GM18520 (cell line): Measurements from ENCODE around the gene SPEM3.

Experiments
- ATAC-seq: cut with Tn5 transposase; IDR thresholded peaks from one replicate; pipeline ENCODE4 v1.9.1; 2021; ENCODE audit not compliant: unreplicated experiment

The SPEM3 gene

DNA sequence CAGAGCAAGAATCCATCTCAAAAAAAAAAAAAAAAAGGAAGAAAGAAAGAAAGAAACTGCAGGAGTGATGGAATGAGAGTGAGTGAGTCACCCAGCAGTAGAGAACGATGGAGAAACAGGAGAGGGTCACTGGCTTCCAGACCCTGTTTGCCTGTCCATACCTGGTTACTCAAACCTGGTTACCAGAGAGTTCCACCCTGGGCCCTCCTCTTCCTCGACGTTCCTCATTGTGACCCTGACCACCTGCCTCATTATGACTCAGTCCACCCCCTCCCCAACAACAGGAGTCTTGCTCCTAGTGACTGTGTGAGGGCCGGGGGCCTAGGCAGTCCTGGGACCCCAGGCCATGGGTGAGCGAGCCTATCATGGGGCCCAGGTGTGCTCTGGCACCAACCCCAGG is at the start of gene SPEM3:
Gene SPEM3 (plus strand): TSS at position 301 of the 400 bp plus-strand sequence. CDS start 46 bp downstream, at position 347.
- no peak for ATAC-seq

DNA sequence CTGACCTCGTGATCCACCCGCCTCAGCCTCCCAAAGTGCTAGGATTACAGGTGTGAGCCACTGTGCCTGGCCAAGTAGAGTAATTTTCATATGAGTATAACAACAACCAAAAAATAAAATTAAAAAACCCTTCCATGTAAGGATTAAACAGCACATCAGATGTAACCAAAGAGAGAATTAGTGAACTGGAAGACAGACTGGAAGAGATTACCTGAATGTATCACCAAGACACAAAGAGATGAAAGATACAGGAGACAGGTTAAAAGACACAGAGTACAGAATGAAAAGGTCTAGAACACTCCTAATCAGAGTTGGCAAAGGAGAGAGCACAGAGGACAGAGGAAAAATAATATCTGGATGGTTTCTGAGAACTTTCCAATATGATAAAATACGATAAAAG is 49.5 kb upstream of the SPEM3 start:
- no peak for ATAC-seq

DNA sequence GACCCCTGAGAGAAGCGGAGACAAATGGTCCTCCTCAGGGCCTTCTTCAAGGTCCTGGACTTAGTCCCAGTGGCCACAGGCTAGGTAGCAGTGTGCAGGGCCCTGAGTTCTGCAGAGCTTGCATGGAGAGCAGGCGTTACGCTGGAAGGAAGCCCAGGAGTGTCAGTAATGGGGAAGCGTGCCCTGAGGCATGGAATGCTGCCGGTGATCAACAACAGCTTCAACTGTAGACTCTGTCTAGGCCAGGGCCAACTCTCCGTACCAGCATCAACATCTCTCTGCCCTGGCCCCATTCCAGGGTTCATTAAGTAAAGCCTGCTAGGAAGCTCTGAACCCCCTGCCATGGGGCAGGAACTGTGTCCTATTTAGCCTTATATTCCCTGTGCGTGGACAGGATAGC is 48.3 kb upstream of the SPEM3 start:
- ATAC-seq: no peak

DNA sequence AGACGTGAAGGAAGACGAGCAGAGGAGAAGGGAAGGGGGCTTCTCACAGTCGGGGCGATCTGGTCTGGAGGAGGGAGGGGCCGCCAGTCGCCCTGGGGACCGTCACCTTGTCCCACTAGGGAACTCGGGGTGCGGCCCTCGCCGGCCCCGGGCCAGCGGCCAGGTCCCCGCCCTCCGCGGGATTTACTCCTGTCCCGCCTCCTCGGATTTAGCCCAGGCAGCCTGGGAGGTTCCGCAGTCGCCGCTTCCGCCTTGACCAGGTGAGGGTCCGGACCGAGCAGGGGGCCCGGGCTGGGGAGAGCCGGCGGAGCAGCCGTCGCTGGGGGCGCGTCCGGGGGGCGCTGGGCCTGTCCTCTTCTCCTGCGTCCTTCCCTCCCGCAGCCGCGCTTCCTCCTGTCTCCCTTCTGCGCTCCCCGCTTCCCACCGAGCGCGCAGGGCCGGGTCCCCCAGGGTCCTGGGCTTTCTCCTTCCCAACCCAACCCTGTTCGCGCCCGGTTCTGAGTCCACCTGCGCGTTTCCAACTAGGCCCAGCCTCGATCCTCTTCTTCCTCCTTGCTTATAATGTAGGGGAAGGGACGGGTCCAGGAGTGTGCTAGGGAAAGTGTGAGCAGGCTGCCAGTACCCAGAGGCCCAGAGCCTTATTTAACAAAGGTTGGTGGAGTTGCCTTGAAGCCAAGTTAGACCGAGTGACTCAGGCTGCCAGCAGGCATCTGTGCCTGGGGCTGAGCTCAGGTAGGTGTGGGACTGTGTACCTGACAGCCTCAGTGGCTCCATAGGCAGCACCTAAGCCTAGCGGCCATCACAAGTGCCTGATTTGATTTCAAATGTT is 47.6 kb upstream of the SPEM3 start, which contains the start of gene TNK1:
Gene TNK1 (plus strand): TSS at position 235 of the 829 bp plus-strand sequence. CDS start 1,838 bp downstream, outside the sequence.
- no peak for ATAC-seq

DNA sequence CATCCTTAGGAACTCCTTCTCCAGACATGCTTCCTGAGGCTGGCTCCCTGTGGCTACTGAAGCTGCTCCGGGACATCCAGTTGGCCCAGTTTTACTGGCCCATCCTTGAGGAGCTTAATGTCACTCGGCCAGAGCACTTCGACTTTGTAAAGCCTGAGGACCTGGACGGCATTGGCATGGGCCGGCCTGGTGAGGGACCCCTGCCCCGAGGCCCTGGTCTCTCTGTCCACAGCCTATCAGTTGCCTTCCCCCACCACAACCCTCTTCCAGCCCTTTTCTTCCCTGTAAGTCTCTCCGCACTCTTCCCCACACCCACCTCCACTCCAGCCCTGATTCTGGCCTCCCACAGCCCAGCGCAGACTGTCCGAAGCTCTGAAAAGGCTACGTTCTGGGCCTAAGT is 45.8 kb upstream of the SPEM3 start:
- no peak for ATAC-seq

DNA sequence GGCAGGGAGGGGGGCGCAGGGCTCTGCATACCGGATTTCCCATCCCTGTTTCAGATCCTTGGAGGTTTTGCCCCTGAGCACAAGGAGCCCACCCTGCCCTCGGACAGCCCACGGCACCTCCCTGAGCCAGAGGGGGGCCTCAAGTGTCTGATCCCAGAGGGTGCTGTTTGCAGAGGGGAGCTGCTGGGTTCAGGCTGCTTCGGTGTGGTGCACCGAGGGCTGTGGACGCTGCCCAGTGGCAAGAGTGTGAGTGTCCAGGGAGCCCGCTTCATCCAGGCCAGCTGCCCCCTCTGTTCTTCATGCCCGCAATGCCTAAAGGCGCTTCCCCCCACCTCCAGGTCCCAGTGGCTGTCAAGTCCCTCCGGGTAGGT is 45.3 kb upstream of the SPEM3 start:
- ATAC-seq: no peak

DNA sequence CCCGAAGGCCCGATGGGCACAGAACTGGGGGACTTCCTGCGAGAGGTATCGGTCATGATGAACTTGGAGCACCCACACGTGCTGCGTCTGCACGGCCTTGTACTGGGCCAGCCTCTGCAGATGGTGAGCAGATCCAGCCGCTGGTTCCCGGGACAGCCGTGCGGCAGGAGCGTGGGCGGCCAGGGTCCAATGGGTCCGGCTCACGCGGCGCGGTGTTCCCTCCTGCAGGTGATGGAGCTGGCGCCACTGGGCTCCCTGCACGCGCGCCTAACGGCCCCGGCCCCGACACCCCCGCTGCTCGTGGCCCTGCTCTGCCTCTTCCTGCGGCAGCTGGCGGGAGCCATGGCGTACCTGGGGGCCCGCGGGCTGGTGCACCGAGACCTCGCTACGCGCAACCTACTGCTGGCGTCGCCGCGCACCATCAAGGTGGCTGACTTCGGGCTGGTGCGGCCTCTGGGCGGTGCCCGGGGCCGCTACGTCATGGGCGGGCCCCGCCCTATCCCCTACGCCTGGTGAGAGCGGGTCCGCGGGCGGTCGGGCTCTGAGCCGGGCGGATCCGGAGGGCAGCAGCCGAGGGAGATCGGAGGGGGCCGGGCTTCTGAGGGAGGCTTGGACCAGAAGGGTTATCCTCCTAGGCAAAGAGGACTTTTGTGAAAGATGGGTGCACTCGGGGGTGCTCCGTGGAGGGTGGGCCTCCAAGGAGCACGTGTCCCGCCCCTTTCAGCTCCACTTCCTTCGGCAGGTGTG is 44.7 kb upstream of the SPEM3 start:
- ATAC-seq: peak; percentile 55

DNA sequence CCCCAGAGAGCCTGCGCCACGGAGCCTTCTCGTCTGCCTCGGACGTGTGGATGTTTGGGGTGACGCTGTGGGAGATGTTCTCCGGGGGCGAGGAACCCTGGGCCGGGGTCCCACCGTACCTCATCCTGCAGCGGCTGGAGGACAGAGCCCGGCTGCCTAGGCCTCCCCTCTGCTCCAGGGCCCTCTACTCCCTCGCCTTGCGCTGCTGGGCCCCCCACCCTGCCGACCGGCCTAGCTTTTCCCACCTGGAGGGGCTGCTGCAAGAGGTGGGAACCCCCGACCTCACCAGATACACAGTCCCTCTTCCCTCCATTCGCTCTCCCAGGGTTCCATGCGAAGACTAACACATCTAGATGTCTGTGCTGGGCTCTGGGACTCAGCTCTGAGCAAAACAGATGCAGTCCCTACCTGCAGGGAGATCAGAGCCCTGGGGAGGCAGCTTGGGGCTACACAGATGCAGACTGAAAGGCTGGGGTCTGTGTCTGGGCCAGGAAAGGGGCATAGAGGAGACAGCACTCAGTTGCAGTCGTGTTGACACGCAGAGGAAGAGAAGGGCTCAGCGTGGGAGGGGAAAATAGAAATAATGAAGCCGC is 44.1 kb upstream of the SPEM3 start:
- no peak for ATAC-seq

DNA sequence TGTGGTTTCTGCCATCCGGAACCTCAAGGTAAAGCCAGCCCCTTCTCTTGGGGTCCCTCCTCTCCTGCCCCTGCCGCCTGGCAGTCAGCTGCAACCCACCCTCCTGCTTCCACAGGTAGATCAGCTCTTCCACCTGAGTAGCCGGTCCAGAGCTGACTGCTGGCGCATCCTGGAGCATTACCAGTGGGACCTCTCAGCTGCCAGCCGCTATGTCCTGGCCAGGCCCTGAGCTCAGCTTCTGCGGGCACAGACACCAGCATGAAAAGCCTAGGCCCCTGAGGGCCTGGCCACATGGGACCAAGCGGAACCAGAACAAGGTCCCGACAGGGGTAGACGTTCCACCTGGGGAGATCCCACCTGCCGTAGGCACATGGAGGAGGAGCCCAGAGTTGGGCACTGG is 39.8 kb upstream of the SPEM3 start:
- ATAC-seq: no peak

DNA sequence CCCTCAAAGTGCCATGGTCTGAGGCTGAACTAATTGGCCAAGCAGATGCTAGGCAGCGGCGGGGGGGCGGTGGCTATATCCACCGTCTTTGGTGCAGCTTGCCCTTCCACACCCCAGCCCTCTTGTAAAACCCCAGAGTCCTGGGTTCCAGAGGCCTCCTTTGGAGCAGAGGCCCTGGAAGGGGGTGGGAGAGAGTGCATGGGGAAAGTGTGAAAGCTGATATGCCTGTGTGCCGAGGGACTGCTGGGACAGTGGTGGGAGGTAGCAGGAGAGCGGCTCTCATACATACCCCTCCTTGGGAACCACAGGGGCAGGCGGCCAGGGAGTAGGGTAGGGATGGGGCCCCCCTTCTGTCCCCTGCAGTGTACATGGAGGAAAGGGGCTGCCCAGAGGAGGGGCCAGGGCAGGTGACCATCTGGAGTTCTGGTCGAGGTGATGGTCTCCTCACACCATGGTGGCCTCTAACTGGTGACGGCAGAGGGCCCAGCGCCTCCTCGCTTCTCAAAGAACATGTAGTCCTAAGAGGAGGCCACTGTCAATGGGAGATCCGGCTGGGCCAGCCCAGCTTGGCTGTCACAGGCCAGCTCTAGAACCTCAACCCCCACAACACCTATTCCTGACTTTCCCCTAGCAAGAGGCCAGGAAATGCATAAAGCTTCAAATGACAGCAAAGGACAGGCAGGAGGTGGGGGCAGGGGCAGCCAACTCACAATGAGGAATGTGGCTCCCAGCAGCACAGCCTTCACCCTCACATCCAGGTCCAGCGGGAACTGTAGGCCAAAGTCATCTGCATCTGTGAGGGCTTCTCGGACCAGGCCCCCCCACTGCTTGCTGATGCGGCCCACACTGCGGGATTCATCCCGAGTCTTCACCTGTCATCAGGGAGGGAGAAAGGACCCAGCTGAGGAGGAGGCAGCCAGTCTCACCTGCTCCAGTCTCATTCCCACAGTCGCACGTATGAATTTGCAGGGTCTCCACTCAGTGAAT is 38.4 kb upstream of the SPEM3 start:
- ATAC-seq: no peak

DNA sequence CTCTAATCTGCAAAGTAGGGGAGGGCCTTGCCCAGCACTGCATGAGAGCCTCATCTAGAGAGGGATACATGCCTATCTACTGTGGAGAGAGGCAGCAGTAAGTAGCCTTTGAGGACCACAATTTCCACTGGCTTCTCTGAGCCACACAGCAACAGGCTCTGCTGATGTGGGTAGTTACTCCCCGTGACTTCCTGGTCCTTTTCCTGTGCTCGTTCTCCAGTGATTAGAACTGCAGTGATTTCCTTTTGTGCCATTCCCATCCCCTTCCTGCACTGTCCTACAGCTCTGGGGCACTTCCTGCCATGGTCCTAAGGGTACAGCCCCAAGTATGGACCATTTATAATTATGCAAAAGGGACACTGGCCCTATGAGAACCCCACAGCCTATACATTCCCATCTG is 37.4 kb upstream of the SPEM3 start:
- ATAC-seq: no peak

DNA sequence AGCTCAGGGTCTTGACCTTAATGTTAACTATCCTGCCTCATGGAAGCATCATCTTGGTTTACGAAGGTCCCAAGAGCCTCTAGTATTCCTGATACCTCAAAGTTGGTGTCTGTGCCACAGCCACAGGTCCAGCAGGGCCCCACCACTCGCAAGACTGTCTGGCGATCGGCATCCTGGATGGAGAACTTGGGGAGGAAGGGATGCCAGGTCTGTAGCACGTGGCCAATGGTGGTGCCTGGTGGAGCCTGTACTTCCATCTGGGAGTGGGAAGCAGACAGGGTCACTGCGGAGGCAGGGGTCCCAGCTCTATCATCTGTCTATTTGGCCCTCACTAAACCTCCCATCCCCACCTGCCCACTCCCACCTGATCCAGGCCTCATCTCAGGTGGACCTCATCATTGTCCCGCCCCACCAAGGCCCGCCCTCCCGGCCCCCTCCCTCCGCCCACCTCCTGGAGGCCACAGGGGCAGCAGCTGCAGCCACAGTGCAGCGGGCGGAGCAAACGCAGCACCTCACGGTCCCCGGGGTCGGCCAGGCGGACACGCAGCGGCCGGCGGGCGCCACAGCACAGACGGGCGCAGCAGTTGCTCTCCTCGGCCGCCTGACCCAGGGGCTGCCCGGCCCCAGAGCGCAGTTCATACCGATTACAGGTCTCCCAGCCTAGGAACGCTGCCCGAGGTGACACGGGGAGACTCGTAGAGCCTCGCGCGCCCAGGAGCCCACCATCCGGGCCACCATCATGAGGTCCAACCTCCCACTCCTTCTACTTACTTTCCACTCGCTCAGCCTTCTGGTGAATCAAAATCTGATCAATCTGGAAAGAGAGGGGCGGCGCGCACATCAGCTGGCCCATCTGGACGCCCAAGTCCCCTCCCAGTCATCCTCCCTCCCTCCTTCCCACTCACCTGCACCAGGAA is 35.7 kb upstream of the SPEM3 start:
- no peak for ATAC-seq

DNA sequence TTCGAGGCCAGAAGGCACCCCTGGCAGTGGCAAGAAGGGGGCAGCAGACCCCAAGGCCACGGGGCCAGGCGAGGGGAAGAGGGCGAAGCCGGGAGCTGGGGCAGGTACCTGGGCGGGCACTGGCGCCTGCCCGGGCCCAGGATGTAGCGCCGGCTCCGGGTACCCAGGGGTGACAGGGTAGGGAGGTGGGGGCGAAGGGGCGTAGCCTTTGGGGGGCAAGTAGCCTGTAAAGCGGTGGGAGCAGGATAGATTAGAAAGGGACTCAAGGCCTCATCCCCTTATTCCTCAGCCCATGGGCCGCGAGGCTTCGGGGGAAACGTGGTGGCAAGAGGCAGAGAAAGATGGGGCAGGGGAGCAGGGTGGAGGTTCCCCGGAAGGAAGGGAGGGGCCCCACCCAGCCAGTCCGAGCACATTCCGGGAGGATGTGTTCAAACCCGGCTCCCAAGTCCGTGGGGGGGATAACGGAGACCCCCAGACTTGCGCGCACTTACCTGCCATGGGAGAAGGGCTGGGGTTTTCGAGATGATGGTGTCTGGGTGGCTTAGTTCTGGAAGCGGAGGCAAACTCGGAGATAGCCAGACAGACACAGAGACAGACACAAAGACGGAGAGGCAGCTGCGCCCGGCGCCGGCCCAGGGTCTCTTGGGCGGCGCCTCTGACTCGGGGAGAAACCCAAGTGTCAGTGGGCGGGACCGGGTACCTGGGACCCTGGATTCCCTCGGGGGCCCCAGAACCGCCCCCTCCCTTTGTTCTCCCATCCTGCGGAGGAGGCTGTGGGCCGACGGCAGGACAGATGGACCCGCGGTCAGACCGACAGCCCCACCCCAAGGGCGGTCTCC is 34.8 kb upstream of the SPEM3 start:
- ATAC-seq: peak; percentile 13

DNA sequence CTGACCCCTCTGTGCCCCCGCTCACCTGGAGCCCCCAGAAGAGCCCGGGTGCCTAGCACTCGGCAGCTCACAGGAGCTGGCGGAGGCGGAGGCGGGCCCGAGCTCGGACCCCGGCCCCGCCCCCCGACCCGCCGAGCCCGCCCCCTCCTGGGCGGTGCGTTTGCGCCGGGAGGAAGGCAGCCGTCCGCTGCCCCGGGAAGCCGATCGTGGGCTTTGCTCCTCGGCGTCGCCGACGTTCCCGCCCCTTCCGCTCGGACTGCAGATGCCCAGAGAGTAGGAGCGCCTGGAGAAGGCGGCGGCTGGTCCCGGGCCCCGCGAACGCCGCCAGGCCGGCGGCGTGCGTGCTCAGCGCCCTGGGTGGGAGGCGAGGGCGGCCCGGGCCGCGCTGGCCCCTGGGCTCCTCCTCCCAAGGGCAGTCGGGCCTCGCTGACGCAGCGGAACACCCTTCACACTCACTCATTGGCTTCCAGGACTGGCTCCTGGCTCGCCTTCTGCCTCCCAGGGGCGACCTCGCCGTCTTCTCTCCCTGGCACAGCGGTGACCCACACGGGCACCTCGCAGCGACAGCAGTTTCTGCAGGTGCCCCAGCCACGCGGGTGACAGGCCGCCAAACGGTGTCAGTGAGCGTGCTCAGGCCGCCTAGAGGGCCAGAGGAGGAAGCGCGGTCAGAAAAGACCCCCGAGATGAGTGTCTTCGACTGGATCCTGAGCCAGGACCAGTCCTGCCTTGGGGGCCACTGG is 34.0 kb upstream of the SPEM3 start, which contains the start of gene PLSCR3:
Gene PLSCR3 (minus strand): TSS at position 74 of the 740 bp plus-strand sequence. CDS start 415 bp downstream, outside the sequence.
- ATAC-seq: peak; percentile 79

DNA sequence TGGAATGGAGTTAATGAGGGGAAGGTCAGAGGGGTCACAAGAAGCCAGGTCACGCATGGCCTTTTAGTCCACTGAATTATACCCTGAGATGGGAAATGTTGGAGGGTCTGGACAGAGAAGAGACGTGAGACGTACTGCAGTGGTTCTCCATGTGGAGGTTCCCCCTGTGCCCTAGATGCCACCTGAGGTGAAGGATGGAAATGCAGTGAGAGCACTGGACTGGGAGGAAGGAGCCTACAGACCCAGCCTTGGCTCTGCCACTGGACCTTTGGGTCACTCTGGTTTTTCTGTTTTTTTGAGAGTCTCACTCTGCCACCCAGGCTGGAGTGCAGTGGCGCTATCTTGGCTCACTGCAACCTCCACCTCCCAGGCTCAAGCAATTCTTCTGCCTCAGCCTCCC is 32.5 kb upstream of the SPEM3 start:
- ATAC-seq: no peak

DNA sequence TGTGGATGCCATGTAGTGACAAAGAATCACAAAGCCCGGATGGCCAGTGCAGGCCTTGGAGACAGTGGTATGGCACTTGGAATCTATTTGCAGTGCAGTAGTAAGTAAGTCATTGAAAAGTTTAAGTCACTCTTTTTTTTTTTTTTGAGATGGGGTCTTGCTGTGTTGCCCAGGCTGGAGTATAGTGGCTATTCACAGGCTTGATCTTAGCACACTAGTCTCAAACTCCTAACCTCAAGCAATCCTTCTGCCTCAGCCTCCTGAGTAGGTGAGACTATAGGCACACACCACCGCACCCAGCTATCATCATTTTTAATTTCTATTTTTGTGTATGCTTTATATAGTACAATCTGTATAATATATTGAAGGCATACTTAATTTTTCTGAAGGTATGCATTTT is 30.0 kb upstream of the SPEM3 start:
- no peak for ATAC-seq

DNA sequence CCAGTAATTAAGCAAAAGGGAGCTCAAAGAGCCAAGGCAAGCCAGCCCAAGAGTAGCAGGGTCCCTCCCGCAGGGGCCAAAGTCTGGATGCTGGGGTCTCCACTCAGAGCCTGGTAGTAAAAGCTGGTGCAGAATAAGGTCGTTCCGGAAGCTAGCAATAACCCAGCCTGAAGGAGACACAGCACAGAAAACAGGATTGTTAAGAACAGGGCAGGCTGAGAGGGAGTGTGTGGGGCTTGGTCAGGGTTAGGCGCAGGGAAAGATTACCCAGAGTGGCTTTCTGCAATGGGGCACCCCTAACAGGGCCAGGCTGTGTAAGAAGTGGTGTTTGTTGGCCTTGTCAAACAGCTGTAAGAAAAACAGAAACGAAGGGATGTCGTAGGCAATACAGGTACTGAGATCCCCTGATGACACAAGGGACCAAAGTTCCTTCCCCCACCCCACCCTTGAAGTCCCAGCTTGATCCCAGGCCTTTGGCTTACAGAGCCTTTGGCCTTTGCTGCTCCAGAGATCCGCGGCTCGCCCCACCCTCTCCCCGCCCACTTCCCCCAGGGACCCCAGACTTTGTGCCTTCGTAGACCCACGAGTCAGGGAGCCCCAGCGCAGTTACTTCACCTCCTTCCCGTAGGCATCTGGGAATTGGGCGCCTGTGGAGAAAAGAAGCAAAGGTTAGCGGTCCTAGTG is 25.5 kb upstream of the SPEM3 start:
- no peak for ATAC-seq

DNA sequence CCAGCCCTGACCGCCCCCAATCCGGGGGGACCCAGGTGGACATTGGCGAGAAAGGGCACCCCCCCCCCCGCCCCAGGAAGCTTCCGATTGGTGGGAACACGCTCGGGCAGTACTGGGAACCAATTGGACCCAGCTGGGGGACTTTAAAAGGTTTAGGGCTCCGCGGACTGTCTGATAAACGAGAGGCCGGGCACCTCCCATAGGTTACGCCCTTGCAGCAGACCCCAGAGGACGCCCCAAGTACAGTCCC is 25.0 kb upstream of the SPEM3 start:
- ATAC-seq: no peak
